IMR-90 (cell line): ENCODE data around the gene CYTH1. TPM values are rescaled to one million over a fixed set of nuclear protein-coding genes. Genes with fewer than 3 reads are reported as not detected.

Experiments
- ATAC-seq: fragments of 200-7000 bp; cut with Tn5 transposase; 2 replicates; pipeline ENCODE4 v1.9.1; 2020; ENCODE audit warnings: low read depth, mild to moderate bottlenecking, moderate library complexity
- BruUV-seq: library from RNA; stranded (reverse); fragments of 400-500 nt; replicated peaks from 2 replicates; lab custom pipeline; 2021; lab: Mats Ljungman, UMichigan
- CTCF ChIA-PET: fragments of 300-600 bp; formaldehyde crosslinking; extraction: SDS; loops from one replicate; lab custom pipeline; 2021; ENCODE audit warnings: antibody characterized with exemption; lab: Yijun Ruan, JAX
- POLR2A ChIA-PET: fragments of 300-600 bp; sonication (Branson Sonifier 250); formaldehyde crosslinking; loops from one replicate; lab custom pipeline; 2022; ENCODE audit warnings: antibody characterized with exemption; ENCODE audit not compliant: unreplicated experiment; lab: Charles Lee
- DNase-seq: peaks from one replicate; pipeline ENCODE4 v3.0.0; 2013
- H2AFZ ChIP-seq: replicated peaks from 2 replicates; pipeline ENCODE3; 2013; ENCODE audit warnings: low read length, mild to moderate bottlenecking; ENCODE audit not compliant: poor library complexity
- H2AK5ac ChIP-seq: 2 replicates; pipeline ENCODE4 v1.6.1; 2013; ENCODE audit warnings: low read depth, low read length, inconsistent platforms
- H2AK9ac ChIP-seq: replicated peaks from 2 replicates; pipeline ENCODE3; 2013; ENCODE audit warnings: mild to moderate bottlenecking, low read depth, low read length, moderate library complexity; ENCODE audit not compliant: poor library complexity
- H2BK120ac ChIP-seq: 2 replicates; pipeline ENCODE4 v1.6.1; 2013; ENCODE audit warnings: low read depth, low read length, inconsistent platforms
- H2BK15ac ChIP-seq: 3 replicates; pipeline ENCODE4 v1.6.1; 2013; ENCODE audit warnings: low read depth, low read length, inconsistent platforms
- H2BK20ac ChIP-seq: 2 replicates; pipeline ENCODE4 v1.6.1; 2013; ENCODE audit warnings: low read depth, mild to moderate bottlenecking, inconsistent platforms, low read length, moderate library complexity
- H2BK5ac ChIP-seq: 2 replicates; pipeline ENCODE4 v1.6.1; 2013; ENCODE audit warnings: mild to moderate bottlenecking, low read depth, low read length, inconsistent platforms; ENCODE audit not compliant: poor library complexity, severe bottlenecking
- H3K14ac ChIP-seq: replicated peaks from 2 replicates; pipeline ENCODE4 v1.6.1; 2013; ENCODE audit warnings: low read depth, low read length, inconsistent platforms
- H3K18ac ChIP-seq: 2 replicates; pipeline ENCODE4 v1.6.1; 2013; ENCODE audit warnings: low read depth, low read length, control low read depth
- H3K23ac ChIP-seq: 2 replicates; pipeline ENCODE4 v1.6.1; 2013; ENCODE audit warnings: low read depth, low read length, inconsistent platforms
- H3K27ac ChIP-seq: 2 replicates; pipeline ENCODE4 v1.5.1; 2013; ENCODE audit warnings: mild to moderate bottlenecking, control low read depth, low read length; ENCODE audit not compliant: insufficient read depth
- H3K27me3 ChIP-seq: 2 replicates; pipeline ENCODE4 v1.6.1; 2013; ENCODE audit warnings: low read length; ENCODE audit not compliant: control insufficient read depth, insufficient read depth
- H3K36me3 ChIP-seq: 2 replicates; pipeline ENCODE4 v1.6.1; 2013; ENCODE audit warnings: low read length, mixed read lengths; ENCODE audit not compliant: control insufficient read depth, insufficient read depth
- H3K4ac ChIP-seq: 2 replicates; pipeline ENCODE4 v1.6.1; 2013; ENCODE audit warnings: low read depth, low read length, inconsistent platforms
- H3K4me1 ChIP-seq: 2 replicates; pipeline ENCODE4 v1.6.1; 2013; ENCODE audit warnings: low read length, mixed read lengths; ENCODE audit not compliant: control insufficient read depth, insufficient read depth
- H3K4me2 ChIP-seq: 2 replicates; pipeline ENCODE4 v1.6.1; 2013; ENCODE audit warnings: low read depth, mild to moderate bottlenecking, control low read depth, low read length, moderate library complexity
- H3K4me3 ChIP-seq: 2 replicates; pipeline ENCODE4 v1.5.1; 2013; ENCODE audit warnings: low read depth, mild to moderate bottlenecking, control low read depth, low read length, moderate library complexity; ENCODE audit not compliant: insufficient read depth
- H3K56ac ChIP-seq: 2 replicates; pipeline ENCODE4 v1.6.1; 2013; ENCODE audit warnings: low read length, inconsistent platforms; ENCODE audit not compliant: insufficient read depth; ENCODE audit errors: extremely low read depth
- H3K79me1 ChIP-seq, 2 experiments: 2 replicates each; pipeline ENCODE4 v1.6.1; 2013; ENCODE audit warnings: low read length in 2 of 2, inconsistent platforms in 1 of 2, low read depth in 1 of 2
- H3K9ac ChIP-seq: 2 replicates; pipeline ENCODE4 v1.6.1; 2013; ENCODE audit warnings: low read depth, low read length, control low read depth
- H3K9me1 ChIP-seq: 2 replicates; pipeline ENCODE4 v1.6.1; 2013; ENCODE audit warnings: low read length, inconsistent platforms; ENCODE audit not compliant: insufficient read depth
- H3K9me3 ChIP-seq: 2 replicates; pipeline ENCODE4 v1.6.1; 2013; ENCODE audit warnings: low read length; ENCODE audit not compliant: control insufficient read depth, insufficient read depth
- H4K20me1 ChIP-seq: 2 replicates; pipeline ENCODE4 v1.6.1; 2013; ENCODE audit warnings: low read length, inconsistent platforms; ENCODE audit not compliant: insufficient read depth
- H4K5ac ChIP-seq: 2 replicates; pipeline ENCODE4 v1.6.1; 2013; ENCODE audit warnings: mild to moderate bottlenecking, low read depth, low read length, control low read depth
- H4K8ac ChIP-seq, 2 experiments: 2 replicates each; pipeline ENCODE4 v1.6.1; 2013; ENCODE audit warnings: low read depth in 2 of 2, low read length in 2 of 2, control low read depth in 1 of 2, inconsistent platforms in 1 of 2
- H4K91ac ChIP-seq: 2 replicates; pipeline ENCODE4 v1.6.1; 2013; ENCODE audit warnings: low read depth, low read length, inconsistent platforms; ENCODE audit not compliant: insufficient read depth
- CEBPB ChIP-seq: IDR thresholded peaks from 2 replicates; pipeline ENCODE4 v1.6.1; 2012; ENCODE audit warnings: low read depth, low read length, improper control_type of control experiment
- ELK1 ChIP-seq: fragments of 150-350 bp; IDR thresholded peaks from 2 replicates; pipeline ENCODE4 v1.6.1; 2016; ENCODE audit warnings: low read depth, mild to moderate bottlenecking, low read length, moderate library complexity, borderline replicate concordance
- MAFK ChIP-seq: IDR thresholded peaks from 2 replicates; pipeline ENCODE4 v1.6.1; 2012; ENCODE audit warnings: low read depth, low read length, improper control_type of control experiment
- POLR2A ChIP-seq: IDR thresholded peaks from 2 replicates; pipeline ENCODE4 v1.6.1; 2012; ENCODE audit warnings: mild to moderate bottlenecking, low read depth, low read length
- RFX5 ChIP-seq: IDR thresholded peaks from 2 replicates; pipeline ENCODE4 v1.8.0; 2012; ENCODE audit warnings: low read depth, mild to moderate bottlenecking, low read length, moderate library complexity
- WGBS, 2 experiments: methylation state at CpG; one replicate each; pipeline versions ENCODE4 v1.1.5 to v1.1.7; 2013; ENCODE audit warnings: missing lambda C conversion rate in 2 of 2; ENCODE audit not compliant: insufficient read length in 1 of 2; ENCODE audit errors: extremely low coverage in 2 of 2; 5-methylcytosine and 5-hydroxymethylcytosine counted together
- dilution Hi-C: fragments of 300-500 bp; cut with HindIII; formaldehyde crosslinking; loops from one replicate; pipeline ENCODE4 v1.14.3; 2018; ENCODE audit warnings: low sequenced_read_pairs; ENCODE audit not compliant: unreplicated experiment
- in situ Hi-C: fragments of 300-500 bp; cut with MboI; formaldehyde crosslinking; loops from 3 replicates; pipeline ENCODE4 v1.14.3; 2019; ENCODE audit warnings: low sequenced_read_pairs, inconsistent platforms, mixed read lengths
- intact Hi-C: fragments of 100-400 bp; cut with micrococcal nuclease; formaldehyde crosslinking; loops from 2 replicates; pipeline ENCODE4 v1.10.0; 2022
- polyA plus RNA-seq, 3 experiments: library from polyadenylated mRNA; depleted of rRNA; stranded (reverse); fragments of >200 nt; gene quantifications; 2 replicates each; pipeline ENCODE4 v1.2.3, GENCODE V29; 2012; ENCODE audit warnings: low replicate concordance in 1 of 3
- total RNA-seq: library from RNA; depleted of rRNA; stranded (reverse); fragments of >200 nt; gene quantifications from 2 replicates; pipeline ENCODE4 v1.2.3, GENCODE V29; 2012

CYTH1 gene
- total and polyA plus RNA-seq, 2 of the 4 experiments (the other 2 are of a cell fraction) = 7.9 to 12.4 TPM

DNA sequence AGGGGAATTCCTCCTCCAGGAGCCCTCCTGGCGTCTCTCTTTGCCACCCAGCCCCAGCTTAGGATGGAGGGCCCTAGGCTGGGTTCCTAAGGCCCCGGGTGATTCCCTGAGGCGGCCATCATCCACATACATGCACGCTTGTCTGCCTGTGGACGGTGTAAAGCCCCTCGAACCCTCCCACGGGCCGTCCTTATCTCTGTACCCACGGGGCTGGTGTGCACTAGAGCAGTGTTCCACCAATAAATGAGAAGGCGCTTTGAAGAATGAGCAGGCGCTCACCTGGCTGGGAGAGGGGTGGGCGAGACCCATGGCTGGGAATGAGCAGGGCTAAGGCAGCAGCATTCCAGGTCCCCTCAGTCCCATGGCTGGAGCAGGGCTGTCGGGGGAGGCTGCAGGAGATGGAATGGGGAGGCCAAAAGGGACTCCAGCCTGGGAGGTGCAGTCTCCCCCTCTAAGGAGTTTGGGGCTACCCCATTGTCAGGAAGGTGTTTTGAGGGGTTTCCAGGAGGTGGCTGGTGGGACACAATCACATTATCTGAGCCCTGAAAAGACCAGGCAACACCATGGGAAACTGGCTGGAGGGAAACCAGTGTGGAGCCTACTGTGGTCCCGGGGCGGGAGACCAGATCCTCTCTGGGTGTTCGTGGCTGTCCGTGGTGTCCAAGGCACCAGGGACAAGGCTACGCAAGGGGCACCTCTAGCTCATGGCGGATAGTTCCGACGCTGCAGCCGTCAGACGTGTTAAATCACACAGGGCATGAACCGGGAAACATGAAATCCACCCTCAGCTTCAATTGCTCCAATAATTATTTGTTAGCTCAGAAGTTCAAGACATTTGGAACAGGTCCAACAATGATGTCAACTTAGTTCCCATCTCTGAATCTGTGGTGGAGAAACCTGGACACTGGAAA lies 117.3 kb downstream of the CYTH1 start:
- no peak overlapping the region for H2AK9ac ChIP-seq
- no peaks in the 10 kb centered on the region for H3K9me3 ChIP-seq
- no peak overlapping the region for H2BK5ac ChIP-seq
- H3K14ac ChIP-seq = no peak overlapping the region
- no peak overlapping the region for H3K23ac ChIP-seq
- no peaks in the 10 kb centered on the region for H4K20me1 ChIP-seq
- H2BK20ac ChIP-seq = no peak overlapping the region
- ChIA-PET POLR2A (no interaction called here), CTCF (no interaction called here)
- no peak overlapping the region for H3K4ac ChIP-seq
- BruUV-seq = no TSS peak
- no peak overlapping the region for H2AFZ ChIP-seq
- H2BK120ac ChIP-seq = no peak overlapping the region
- no peaks in the 10 kb centered on the region for H3K79me1 ChIP-seq
- H3K56ac ChIP-seq = no peak overlapping the region
- H2AK5ac ChIP-seq = no peak overlapping the region
- intact Hi-C loops = no loop called here
- H2BK15ac ChIP-seq = no peak overlapping the region
- WGBS, 2 experiments = 73% methylated on average over 16 of the region's 24 CpGs; no CpG with 5 or more reads in 1 of the 2 experiments
- H4K5ac ChIP-seq = no peak overlapping the region
- H3K36me3 ChIP-seq = no peaks in the 10 kb centered on the region
- no peak overlapping the region for H4K8ac ChIP-seq
- in situ Hi-C loops = no loop called here
- no peak overlapping the region for H3K4me3 ChIP-seq
- H3K27ac ChIP-seq = no peak overlapping the region
- H3K4me2 ChIP-seq = no peak overlapping the region
- no peak overlapping the region for H3K18ac ChIP-seq
- dilution Hi-C loops = no loop called here
- no peak overlapping the region for H4K91ac ChIP-seq
- DNase-seq (peak; percentile 23), ATAC-seq (no peak)
- peaks cover 6% of the 10 kb centered on the region for H3K27me3 ChIP-seq
- no peak overlapping the region for H3K9ac ChIP-seq
- H3K9me1 ChIP-seq = peaks cover 7% of the 10 kb centered on the region; the same call in 1 of the 2 replicates
- TF ChIP-seq MAFK (no peak), CEBPB (no peak), POLR2A (no peak), RFX5 (no peak), ELK1 (no peak)
- H3K4me1 ChIP-seq = peaks cover 2% of the 10 kb centered on the region; the same call in 1 of the 2 replicates
